IPS DF 4.7 (cell line): ENCODE results near the gene RAB5B.

Experiments used
- DNase-seq: peaks from one replicate; pipeline ENCODE4 v3.0.0-alpha.2; 2013; ENCODE audit warnings: low spot score; ENCODE audit errors: extremely low read depth

Gene RAB5B, protein sequence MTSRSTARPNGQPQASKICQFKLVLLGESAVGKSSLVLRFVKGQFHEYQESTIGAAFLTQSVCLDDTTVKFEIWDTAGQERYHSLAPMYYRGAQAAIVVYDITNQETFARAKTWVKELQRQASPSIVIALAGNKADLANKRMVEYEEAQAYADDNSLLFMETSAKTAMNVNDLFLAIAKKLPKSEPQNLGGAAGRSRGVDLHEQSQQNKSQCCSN

DNA sequence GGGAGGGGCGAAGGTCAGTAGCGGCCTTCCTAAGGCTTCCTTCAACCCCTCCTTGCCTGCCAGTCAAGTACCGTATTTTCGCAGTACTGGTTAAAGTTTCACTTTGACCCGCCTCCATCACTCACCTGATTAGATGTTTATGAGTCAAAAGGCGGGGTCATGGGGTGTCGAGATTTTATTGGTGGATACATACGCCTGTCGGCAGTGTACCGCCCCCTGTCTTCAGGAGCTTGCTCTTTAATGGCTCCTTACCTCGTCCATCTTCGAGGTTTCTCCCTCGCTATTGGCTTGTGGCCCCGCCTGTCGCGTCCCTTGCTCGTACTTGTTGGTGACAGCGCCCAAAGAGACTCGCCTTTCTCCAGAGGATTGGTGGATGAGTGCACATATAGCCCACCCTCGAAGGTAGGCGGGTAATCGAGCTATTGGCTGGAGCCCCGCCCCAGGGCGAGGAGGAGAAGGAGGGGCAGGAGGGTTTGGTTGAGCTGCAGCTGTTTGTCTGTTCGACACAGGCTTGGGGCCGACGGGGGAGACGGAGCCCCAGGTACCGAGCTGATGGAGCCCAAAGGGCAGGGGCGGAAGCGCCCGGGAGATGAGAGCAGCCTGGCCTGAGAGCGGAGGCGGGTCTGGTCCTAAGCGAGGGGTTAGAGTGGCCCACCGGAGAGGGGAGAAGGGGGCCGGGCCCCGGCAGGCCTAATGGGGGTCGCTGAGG lies at the start of gene RAB5B:
Gene RAB5B (plus strand): TSS at position 480 of the 709 bp plus-strand sequence. CDS start 12,883 bp downstream, outside the sequence.
- peak; percentile 100 for DNase-seq

DNA sequence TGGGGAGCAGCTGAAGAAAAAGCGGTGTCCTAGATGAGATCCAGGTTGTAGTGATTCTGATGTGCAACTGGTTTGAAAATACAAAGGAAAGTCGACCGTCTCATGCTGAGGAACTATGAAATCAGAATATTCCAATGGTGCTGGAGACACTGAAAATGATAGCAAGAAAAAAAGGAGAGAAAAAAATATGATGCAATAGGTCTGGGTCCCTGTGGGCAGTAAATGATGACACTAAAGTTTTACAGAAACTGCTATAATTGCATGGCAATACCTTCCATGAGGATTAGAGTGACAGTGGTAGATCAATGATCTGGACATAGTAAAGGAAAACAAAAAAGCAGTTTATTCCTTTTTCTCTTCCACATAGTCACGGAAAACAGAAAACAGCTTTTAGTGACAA lies 48.5 kb upstream of the RAB5B start:
- DNase-seq, result no peak

DNA sequence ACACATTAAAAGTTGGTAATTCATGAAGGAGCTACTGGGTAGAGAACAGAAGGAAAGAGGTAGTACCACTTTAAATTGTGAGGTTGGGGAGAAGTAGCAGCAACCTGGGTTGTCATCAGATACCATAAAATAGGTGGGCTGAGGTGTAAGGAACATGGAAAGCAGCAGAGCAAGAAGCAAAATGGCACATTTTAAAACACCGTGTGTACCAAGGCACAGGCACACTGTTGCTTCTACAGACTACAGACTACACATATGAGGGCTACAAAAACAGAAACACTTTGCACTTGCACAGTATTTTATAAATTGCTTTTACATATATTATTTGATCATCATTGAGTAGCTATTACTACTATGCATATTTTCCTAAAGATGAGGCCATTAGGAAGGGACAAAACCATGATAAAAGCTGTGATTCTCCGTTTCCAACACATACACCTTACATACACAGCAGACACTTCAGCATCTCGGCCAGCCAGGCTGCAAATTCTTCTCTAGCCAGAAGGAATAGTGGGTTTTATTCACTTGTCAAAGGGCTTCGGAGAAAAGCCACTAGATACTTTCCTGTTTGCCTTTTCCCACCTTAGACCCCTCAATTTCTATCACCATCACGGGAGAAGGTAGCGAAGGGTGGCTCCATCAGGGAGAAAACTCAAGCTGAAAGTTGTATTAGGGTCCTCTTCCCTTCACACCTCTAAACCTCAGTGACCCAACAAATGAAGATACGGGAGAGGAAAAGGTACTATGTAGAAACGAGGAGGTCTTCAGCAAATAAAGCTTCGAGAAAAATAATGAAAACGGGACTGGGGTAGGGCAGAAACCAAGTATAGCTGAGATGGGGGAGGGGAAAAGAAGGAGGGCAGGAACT lies 47.8 kb upstream of the RAB5B start:
- no peak for DNase-seq

DNA sequence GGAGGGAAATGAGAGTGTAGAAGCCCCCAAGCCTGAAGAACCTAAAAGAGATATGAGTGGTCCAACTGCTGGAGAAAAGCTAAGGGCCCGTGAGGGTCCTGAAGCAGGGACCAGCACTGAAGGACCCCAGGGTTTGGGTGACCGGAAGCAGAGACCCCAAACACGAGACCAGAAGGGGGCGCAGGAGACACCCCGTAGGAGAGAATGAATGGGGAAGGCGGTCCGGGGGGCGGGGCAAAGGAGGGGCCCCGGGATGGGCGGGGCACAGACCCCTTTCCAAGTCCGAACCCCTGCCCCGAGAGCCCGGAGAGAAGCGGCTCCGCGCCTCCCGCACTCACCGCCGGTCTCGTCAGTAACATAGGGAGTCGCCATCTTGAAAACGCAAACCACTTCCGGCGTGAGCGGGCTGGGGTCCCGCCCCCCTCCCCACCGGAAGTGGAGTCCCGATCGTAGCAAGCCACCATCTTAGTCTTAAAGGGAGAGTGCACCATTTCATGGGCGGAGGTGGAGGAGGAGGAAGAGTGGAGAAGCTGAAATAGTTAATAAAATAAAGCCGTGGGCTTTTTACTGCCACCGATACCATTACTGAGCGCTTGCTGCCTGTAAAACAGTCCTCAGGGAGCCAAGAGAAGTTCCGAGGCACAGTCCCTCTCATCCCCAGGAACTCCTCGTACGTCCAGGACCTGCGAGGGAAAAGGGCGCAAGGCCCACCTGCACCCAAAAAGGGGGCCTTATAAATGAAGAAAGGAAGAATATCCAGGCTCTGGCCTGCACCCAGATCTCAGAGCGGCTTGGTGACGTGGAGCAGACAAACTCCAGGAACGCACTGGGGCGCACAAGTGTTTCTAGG lies 46.9 kb upstream of the RAB5B start:
- DNase-seq, result peak; percentile 78

DNA sequence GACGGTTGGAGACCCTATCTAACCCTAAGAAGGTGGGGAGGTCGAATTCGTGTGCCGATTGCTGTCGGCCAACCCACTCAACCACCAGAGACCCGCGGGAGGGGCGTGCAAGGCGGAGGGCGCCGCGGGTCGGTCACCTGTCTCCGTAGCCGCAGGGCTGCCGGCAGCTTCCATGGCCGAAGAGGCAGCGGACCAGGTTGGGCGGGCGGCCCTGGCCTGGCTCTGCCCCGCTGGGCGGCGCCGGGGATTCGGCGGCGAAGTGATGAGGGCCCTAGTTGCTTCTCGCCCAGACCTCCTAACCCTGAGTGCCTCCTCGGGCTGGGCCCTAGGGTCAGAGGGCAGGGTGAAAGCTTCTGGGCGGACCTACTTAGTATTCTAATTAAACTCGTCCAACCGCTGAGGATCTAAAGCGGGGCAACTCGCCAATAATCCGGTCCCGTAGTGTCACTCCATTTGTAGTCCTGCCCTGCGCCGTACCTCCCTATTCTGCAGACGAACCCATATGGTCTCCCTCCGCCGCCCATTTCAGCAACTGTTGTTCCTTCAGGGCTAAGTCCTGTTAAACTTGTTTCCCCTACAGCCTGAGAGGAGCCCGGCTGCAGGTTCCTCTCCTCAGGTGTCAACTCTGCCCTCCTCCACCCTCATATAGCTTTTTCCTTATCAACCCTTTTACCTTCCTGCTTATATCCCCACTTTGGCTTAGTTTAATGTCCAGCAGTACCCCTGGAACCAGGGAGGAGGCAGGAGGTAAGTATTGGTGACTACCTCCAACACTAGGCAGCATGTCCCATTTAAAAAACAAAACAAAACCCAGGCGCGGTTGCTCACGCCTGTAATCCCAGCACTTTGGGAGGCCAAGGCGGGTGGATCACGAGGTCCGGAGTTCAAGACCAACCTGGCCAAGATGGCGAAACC lies 46.0 kb upstream of the RAB5B start, which contains the start of gene PYM1:
Gene PYM1 (minus strand): TSS at position 307 of the 915 bp plus-strand sequence. CDS start 133 bp downstream, at position 174.
- DNase-seq, result peak; percentile 86

DNA sequence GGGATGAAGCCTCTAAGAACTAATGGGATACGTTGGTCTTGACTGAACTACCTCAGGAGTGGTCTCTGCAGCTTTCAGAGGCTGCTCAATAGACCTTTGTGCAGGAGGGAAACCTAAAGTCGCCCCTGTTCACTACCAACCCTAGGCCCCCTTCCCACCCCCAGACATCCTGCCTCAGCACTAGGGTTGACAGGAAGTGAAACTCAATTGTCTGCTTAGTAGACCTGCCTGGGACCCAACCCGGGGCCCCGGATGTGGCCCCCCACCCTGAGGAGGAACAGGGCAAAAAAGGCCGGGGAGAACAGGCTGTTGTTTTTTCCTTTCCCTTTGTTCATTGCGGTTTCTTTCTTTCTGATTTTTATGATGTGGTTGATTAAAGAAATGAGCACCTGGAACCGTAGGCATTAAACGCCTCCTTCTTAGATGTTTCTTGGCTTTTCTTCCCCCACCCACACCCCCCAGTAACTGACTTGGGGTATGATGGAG lies 44.5 kb upstream of the RAB5B start:
- no peak for DNase-seq

DNA sequence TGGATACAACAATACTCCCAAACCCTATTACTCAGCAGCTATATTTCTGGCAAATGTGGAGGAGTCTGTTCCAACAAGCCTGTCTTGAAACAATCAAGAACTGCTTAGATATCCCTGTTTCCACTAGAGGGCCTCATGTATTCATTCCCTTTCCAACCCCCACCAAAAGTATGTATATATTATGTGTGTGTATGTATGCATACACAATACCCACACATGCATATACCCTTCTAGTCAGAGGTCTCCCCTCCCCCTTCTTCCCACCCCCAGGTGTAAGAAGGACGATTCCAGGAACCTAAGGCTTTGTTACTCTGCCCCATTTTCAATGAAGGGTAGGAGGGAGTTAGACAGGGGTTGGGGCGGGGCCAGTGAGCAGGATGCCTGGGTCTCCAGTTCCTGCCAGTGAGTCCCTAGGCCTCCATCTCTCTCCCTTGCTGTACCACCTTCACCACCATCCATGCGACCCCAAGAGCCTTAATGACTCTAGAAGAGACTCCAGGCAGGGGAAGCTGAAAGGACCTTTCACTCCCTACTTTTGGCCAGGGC lies 43.0 kb upstream of the RAB5B start, which contains the start of gene DGKA:
Gene DGKA (plus strand): TSS at position 392 of the 546 bp plus-strand sequence. CDS start 5,342 bp downstream, outside the sequence.
- DNase-seq, result no peak

DNA sequence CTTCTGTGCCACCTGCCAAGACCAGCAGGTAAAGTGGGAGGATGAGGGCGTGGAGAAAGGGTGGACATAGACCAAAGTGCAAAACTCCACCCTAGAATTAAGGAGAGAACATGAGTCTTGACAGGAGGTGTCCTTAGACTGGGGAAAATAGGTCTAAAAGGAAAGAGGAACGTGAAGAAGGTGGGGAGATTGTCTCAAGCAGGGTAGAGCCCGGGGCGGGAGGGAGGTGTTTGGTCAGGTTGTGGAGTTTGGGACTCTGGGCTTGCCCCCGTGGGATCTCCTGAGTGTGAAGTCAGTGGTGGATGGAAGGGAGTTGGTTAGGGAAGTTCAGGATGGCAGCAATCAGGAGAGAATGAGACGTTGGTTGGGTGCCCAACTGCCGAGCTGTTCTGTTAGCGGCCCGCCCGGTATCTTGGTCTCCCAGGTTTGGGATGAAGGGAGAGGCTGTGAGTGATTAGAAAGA lies 42.5 kb upstream of the RAB5B start:
- no peak for DNase-seq

DNA sequence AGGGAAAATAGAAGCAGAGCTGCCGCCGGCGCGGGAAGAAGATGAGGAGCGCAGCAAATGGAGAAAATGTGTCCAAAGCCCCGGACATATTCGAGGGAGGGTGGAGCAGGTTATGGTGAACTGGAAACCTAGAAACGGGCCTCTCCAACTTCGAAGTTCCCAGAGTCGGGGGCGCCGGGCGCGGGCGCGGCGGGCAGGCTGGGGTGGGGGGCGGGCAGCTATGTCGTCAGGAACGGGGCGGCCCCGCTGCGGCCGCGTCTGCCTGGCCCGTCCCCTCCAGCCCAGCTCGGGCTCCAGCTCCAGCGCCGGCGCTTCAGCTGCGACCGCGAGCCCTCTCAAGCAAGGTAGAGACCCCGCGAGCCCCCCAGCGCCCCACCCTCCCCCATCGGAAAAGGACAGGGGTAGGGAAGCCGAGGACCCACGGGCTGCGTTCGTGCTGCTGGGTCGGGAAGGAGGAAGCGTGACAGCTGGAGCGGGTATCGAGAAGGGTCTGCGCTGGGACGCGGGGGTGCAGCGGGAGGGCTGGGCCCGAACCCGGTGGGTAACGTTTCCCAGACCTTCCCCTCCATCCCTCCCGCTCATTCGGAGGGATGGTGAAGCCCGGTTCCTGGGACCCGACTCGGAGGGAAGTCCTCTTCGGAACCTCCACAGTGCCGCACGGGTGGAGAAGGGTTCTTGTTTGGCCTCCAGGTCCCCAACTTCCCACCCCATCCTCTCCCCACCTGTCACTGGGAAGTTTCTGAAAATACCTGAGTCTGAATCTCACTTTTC lies 41.9 kb upstream of the RAB5B start:
- DNase-seq, result no peak

DNA sequence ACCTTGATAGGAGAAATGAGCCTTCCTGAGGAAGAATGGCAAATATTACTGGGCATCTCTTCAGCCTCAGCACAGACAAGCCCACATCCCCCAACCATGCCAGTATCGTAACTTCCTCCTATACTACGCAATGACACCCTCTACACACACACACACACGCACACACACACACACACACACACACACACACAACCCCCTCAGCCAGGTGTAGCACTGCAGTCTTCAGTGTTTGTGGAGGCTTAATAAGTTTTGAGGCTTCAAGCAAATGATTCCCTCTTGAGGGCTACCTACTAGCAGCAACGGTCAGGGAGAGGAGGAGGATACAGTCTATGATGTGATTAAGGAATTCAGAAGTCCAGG lies 41.3 kb upstream of the RAB5B start:
- DNase-seq, result no peak

DNA sequence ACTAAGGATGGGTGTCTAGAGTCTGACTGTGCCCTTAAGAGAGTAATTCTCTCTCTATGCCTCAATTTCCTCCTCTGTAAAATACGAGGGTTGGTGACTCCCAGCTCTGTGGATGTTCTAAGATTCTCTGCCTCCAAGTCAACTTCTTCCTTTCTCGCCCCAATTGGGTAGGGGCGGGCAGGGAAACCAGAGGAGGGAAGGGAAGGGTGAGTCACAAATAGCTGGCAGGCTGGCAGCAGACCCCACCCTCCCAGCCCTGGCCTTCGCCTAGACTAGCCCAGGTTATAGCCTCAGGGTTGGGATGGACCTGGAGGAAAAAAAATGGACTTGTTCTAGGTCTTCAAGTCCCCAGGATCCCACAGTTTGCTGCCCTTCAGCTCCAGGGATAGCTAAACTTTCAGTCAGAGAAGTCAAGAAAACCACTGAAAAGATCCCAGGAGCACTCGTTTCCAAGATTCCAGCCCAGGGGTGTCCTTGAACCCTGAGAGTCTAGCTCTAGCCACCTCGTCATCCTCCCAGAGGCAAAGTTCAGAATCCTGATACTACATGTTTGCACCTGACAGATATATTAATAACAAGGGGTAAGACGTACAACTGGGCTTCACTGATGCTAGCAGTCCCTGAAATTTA lies 40.6 kb upstream of the RAB5B start:
- no peak for DNase-seq

DNA sequence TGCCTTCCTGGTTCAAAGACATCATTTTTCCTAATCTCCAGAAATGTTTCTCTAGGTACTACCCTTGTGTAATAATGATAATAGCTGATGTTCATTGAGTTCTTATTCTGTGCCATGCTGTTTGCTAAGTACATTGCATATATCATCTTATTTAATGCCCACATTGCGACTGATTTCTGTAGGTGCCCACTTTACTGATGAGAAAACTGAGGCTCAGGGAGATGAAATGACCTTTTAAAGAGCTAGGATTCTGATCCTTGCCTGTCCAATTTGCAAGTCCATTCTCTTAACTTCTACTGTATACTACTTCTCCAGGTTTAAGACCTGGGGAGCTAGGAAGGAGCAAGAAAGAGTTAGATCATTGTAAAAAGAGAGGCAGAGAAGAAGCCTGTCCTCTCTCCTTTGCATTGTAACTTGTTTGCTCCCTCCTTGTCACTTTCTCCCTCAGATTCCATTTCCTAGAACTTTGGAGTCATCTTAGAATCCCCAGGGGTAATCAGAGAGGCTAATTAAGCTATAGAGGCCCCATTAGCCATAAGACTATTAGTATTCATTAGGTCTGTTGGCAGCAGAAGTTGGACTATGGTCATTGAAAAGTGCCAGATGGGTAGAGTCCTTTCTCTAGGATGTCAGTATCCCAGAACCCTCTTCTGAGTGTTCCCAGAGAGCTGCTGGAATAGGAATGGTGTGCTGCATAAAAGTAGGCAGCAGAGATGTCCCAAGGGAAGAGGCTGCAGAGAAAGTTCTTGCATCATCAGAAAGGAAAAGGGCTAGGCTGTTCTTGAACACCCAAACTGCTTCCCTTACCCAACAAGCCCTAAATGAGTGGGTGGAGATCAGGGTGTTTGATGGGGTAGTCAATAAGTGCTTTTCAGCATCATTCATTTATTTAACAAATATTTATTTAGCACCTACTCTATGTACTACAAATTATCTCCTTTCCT lies 39.8 kb upstream of the RAB5B start:
- DNase-seq, result no peak

DNA sequence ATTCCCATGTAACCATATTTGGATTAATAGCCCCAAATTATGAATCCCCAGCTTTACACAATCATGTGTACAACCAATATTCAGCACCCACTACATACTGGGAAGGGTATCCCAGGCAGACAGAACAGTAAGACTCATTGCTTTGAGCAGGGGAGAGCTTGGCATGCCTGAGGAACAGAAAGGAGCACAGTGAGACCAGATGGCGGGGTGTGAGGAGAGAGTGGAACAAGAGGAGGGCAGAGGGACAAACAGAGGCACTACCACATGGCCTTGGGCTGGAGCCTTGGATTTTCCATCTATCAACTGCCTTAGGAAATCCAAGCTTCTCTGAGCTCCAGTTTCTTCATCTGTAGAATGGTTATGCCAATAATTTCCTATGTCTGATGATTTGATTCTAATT lies 39.1 kb upstream of the RAB5B start:
- no peak for DNase-seq

DNA sequence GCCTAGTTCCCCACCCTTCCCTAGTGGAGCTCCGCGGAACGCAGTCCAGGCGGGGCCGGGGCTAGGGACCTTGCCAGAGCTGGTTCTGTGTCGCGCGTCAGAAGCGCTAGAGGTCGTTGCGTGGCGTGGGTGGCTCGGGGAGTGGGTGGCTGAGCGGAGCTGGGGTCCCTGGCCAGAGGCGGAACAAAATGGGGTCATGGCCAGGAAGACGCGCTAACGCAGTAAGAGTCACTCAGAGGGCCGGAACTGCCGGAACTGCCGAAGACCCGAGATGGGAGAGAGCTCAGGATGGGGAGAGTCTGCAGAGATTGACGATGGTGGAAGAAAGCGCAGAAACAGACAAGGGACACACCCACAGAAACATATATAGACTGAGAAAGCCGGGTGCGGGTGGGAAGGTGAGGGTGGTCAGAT lies 38.1 kb upstream of the RAB5B start:
- DNase-seq, result no peak

DNA sequence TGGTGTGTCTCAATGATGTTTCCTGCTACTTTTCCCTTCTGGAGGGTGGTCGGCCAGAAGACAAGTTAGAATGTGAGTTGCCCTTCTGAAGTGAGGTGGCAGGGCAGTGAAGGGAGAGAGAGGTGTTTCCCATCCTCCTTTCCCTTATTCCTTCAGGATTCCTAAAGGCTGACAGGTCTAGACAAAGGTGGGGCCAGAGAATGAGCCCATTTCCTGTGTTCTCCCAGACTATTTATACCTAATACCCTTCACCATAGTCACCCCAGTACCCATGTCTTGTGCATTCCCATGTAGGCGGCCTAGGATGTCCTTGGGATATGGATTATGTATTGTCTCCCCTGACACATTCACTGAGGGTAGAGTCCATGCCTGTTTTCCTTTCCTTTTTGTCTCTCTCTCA lies 35.9 kb upstream of the RAB5B start:
- no peak for DNase-seq

DNA sequence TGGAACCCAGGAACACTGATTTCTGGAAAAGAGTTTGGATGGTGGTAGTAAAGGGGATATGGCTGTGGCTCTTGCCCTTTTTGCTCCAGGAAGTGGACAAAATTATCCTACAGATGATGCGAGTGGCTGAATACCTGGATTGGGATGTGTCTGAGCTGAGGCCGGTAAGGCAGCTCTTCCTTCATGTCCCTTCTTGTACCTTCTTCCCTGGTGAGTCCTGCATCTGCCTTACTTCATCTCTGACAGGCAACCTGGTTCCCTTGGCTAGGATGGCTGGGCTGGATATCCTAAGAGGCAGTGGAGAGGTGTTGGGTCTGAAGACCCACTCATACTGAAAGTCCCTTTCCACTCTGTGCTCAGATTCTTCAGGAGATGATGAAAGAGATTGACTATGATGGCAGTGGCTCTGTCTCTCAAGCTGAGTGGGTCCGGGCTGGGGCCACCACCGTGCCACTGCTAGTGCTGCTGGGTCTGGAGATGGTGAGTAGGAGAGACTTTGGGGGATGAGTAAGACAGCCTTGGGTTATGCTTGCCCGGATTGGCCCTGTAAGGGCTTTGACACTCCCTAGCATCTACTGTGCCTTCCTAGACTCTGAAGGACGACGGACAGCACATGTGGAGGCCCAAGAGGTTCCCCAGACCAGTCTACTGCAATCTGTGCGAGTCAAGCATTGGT lies 34.9 kb upstream of the RAB5B start:
- no peak for DNase-seq
